ENCODE measurements around the gene PCF11. TPM values are rescaled to one million over a fixed set of nuclear protein-coding genes. Genes with fewer than 3 reads are reported as not detected.

The PCF11 gene
- total RNA-seq, 1 donor from 2014 or later, result 42.5 TPM

- no peak for TF ChIP-seq CTCF (IDR thresholded peaks at IDR 0.05; ENCODE audit: insufficient read depth, low read length, poor library complexity, severe bottlenecking)
- peak overlapping the region; percentile 64 for H3K4me3 ChIP-seq (ENCODE audit: low read depth, low read length)
- peaks cover under 1% of the 10 kb centered on the region for H3K36me3 ChIP-seq (ENCODE audit: control insufficient read depth, insufficient read depth, low read length)
- H3K27me3 ChIP-seq (ENCODE audit: control insufficient read depth, insufficient read depth, low read length), result no peaks in the 10 kb centered on the region
- DNase-seq (ENCODE audit: low read depth), result peak; percentile 32
These were observed 37.6 kb downstream of the PCF11 start for GRCh38 chr11:83194281-83195142.

GRCh38 chr11:83195143-83195466 lies 38.2 kb downstream of the PCF11 start:
- Histone ChIP-seq H3K4me3 (ENCODE audit: low read depth, low read length) (peak overlapping the region; percentile 64), H3K36me3 (ENCODE audit: control insufficient read depth, insufficient read depth, low read length) (peaks cover 1% of the 10 kb centered on the region), H3K27me3 (ENCODE audit: control insufficient read depth, insufficient read depth, low read length) (no peaks in the 10 kb centered on the region)
- no peak for DNase-seq (ENCODE audit: low read depth)
- TF ChIP-seq CTCF (IDR thresholded peaks at IDR 0.05; ENCODE audit: insufficient read depth, low read length, poor library complexity, severe bottlenecking), result no peak

- Histone ChIP-seq H3K4me3 (ENCODE audit: low read depth, low read length) (no peak overlapping the region), H3K36me3 (ENCODE audit: control insufficient read depth, insufficient read depth, low read length) (peaks cover 1% of the 10 kb centered on the region), H3K27me3 (ENCODE audit: control insufficient read depth, insufficient read depth, low read length) (no peaks in the 10 kb centered on the region)
- TF ChIP-seq CTCF (IDR thresholded peaks at IDR 0.05; ENCODE audit: insufficient read depth, low read length, poor library complexity, severe bottlenecking), result no peak
- DNase-seq (ENCODE audit: low read depth), result no peak
These were observed 38.7 kb downstream of the PCF11 start for GRCh38 chr11:83195649-83196048.

GRCh38 chr11:83200035-83200434 lies 43.1 kb downstream of the PCF11 start:
- DNase-seq (ENCODE audit: low read depth), result no peak
- Histone ChIP-seq H3K4me3 (ENCODE audit: low read depth, low read length) (no peak overlapping the region), H3K36me3 (ENCODE audit: control insufficient read depth, insufficient read depth, low read length) (peaks cover 1% of the 10 kb centered on the region), H3K27me3 (ENCODE audit: control insufficient read depth, insufficient read depth, low read length) (no peaks in the 10 kb centered on the region)
- TF ChIP-seq CTCF (IDR thresholded peaks at IDR 0.05; ENCODE audit: insufficient read depth, low read length, poor library complexity, severe bottlenecking), result no peak

- DNase-seq (ENCODE audit: low read depth), result no peak
- Histone ChIP-seq H3K36me3 (ENCODE audit: control insufficient read depth, insufficient read depth, low read length) (no peaks in the 10 kb centered on the region), H3K27me3 (ENCODE audit: control insufficient read depth, insufficient read depth, low read length) (no peaks in the 10 kb centered on the region), H3K4me3 (ENCODE audit: low read depth, low read length) (no peak overlapping the region)
- no peak for TF ChIP-seq CTCF (IDR thresholded peaks at IDR 0.05; ENCODE audit: insufficient read depth, low read length, poor library complexity, severe bottlenecking)
These were observed 48.8 kb downstream of the PCF11 start for GRCh38 chr11:83205608-83206185.
